Mesenchymal stem cell (in vitro differentiated cells and primary cell): ENCODE measurements around the gene UVSSA.

Experiments
- DNase-seq: peaks from one replicate; pipeline ENCODE4 v3.0.0-alpha.2; 2013
- H2AFZ ChIP-seq: one replicate; pipeline ENCODE4 v1.6.1; 2013; ENCODE audit warnings: low read depth, mild to moderate bottlenecking, control low read depth, inconsistent platforms, low read length, moderate library complexity
- H2AK5ac ChIP-seq: 2 replicates; pipeline ENCODE4 v1.6.1; 2013; ENCODE audit warnings: low read length, moderate library complexity, mild to moderate bottlenecking, inconsistent platforms; ENCODE audit not compliant: severe bottlenecking
- H2BK120ac ChIP-seq: one replicate; pipeline ENCODE4 v1.6.1; 2013; ENCODE audit warnings: low read depth, mild to moderate bottlenecking, inconsistent platforms, low read length, moderate library complexity
- H2BK12ac ChIP-seq, 2 experiments: one replicate each; pipeline ENCODE4 v1.6.1; 2013; ENCODE audit warnings: inconsistent platforms in 2 of 2, low read length in 2 of 2, mild to moderate bottlenecking in 2 of 2, moderate library complexity in 2 of 2, control low read depth in 1 of 2
- H2BK15ac ChIP-seq: one replicate; pipeline ENCODE4 v1.6.1; 2013; ENCODE audit warnings: mild to moderate bottlenecking, low read depth, inconsistent platforms; ENCODE audit not compliant: poor library complexity, severe bottlenecking
- H2BK5ac ChIP-seq: 2 replicates; pipeline ENCODE4 v1.6.1; 2013; ENCODE audit warnings: low read depth, mild to moderate bottlenecking, low read length, control low read depth, inconsistent platforms; ENCODE audit not compliant: poor library complexity, severe bottlenecking
- H3K14ac ChIP-seq, 2 experiments: one replicate each; pipeline ENCODE4 v1.6.1; 2013; ENCODE audit warnings: inconsistent platforms in 2 of 2, low read length in 2 of 2, control low read depth in 1 of 2, mild to moderate bottlenecking in 1 of 2, moderate library complexity in 1 of 2
- H3K18ac ChIP-seq, 2 experiments: one replicate each; pipeline ENCODE4 v1.6.1; 2013; ENCODE audit warnings: inconsistent platforms in 2 of 2, low read length in 2 of 2, control low read depth in 1 of 2, low read depth in 1 of 2, mild to moderate bottlenecking in 1 of 2
- H3K23ac ChIP-seq, 2 experiments: one replicate each; pipeline ENCODE4 v1.6.1; 2013; ENCODE audit warnings: inconsistent platforms in 2 of 2, low read length in 2 of 2, mild to moderate bottlenecking in 2 of 2, moderate library complexity in 2 of 2, control low read depth in 1 of 2
- H3K27ac ChIP-seq: 2 replicates; pipeline ENCODE4 v1.5.1; 2013; ENCODE audit warnings: mild to moderate bottlenecking, moderate library complexity, low read length, control low read depth, inconsistent platforms; ENCODE audit not compliant: poor library complexity, severe bottlenecking
- H3K27me3 ChIP-seq, 2 experiments: 2 replicates each; pipeline versions ENCODE4 v1.6.1 to v1.7.0; 2013; ENCODE audit warnings: low read length in 2 of 2, mild to moderate bottlenecking in 2 of 2, moderate library complexity in 2 of 2, control low read depth in 1 of 2, inconsistent platforms in 1 of 2; ENCODE audit not compliant: control insufficient read depth in 1 of 2, insufficient read depth in 1 of 2
- H3K36me3 ChIP-seq, 2 experiments: 2 replicates each; pipeline versions ENCODE4 v1.6.1 to v1.7.0; 2013; ENCODE audit warnings: low read length in 2 of 2, control low read depth in 1 of 2, inconsistent platforms in 1 of 2, low read depth in 1 of 2, mild to moderate bottlenecking in 1 of 2; ENCODE audit not compliant: insufficient read depth in 2 of 2, control insufficient read depth in 1 of 2
- H3K4ac ChIP-seq, 2 experiments: one replicate each; pipeline ENCODE4 v1.6.1; 2013; ENCODE audit warnings: inconsistent platforms in 2 of 2, low read length in 2 of 2, mild to moderate bottlenecking in 2 of 2, moderate library complexity in 2 of 2, control low read depth in 1 of 2, low read depth in 1 of 2
- H3K4me1 ChIP-seq: 2 replicates; pipeline ENCODE4 v1.6.1; 2013; ENCODE audit warnings: low read depth, low read length, control low read depth; ENCODE audit not compliant: control insufficient read depth, insufficient read depth
- H3K4me2 ChIP-seq: 2 replicates; pipeline ENCODE4 v1.6.1; 2013; ENCODE audit warnings: low read length, mild to moderate bottlenecking, inconsistent platforms; ENCODE audit not compliant: poor library complexity, severe bottlenecking
- H3K4me3 ChIP-seq, 2 experiments: 2 replicates each; pipeline versions ENCODE4 v1.5.1 to v1.7.0; 2013; ENCODE audit warnings: low read length in 2 of 2, mild to moderate bottlenecking in 2 of 2, control low read depth in 1 of 2, low read depth in 1 of 2; ENCODE audit not compliant: insufficient read depth in 1 of 2
- H3K79me1 ChIP-seq: replicated peaks from 2 replicates; pipeline ENCODE4 v1.6.1; 2013; ENCODE audit warnings: mild to moderate bottlenecking, control low read depth, low read length, inconsistent platforms; ENCODE audit not compliant: poor library complexity, severe bottlenecking
- H3K9ac ChIP-seq: 2 replicates; pipeline ENCODE4 v1.7.0; 2013; ENCODE audit warnings: mild to moderate bottlenecking, low read length, moderate library complexity
- H3K9me3 ChIP-seq: 2 replicates; pipeline ENCODE4 v1.7.0; 2013; ENCODE audit warnings: mild to moderate bottlenecking, low read length; ENCODE audit not compliant: control insufficient read depth
- H4K8ac ChIP-seq: one replicate; pipeline ENCODE4 v1.6.1; 2013; ENCODE audit warnings: inconsistent platforms, mild to moderate bottlenecking, low read length, moderate library complexity
- H4K91ac ChIP-seq: one replicate; pipeline ENCODE4 v1.6.1; 2013; ENCODE audit warnings: mild to moderate bottlenecking, low read length, inconsistent platforms
- WGBS: methylation state at CpG from one replicate; pipeline ENCODE4 v1.1.7; 2013; ENCODE audit warnings: mixed read lengths; 5-methylcytosine and 5-hydroxymethylcytosine counted together

Gene UVSSA

DNA sequence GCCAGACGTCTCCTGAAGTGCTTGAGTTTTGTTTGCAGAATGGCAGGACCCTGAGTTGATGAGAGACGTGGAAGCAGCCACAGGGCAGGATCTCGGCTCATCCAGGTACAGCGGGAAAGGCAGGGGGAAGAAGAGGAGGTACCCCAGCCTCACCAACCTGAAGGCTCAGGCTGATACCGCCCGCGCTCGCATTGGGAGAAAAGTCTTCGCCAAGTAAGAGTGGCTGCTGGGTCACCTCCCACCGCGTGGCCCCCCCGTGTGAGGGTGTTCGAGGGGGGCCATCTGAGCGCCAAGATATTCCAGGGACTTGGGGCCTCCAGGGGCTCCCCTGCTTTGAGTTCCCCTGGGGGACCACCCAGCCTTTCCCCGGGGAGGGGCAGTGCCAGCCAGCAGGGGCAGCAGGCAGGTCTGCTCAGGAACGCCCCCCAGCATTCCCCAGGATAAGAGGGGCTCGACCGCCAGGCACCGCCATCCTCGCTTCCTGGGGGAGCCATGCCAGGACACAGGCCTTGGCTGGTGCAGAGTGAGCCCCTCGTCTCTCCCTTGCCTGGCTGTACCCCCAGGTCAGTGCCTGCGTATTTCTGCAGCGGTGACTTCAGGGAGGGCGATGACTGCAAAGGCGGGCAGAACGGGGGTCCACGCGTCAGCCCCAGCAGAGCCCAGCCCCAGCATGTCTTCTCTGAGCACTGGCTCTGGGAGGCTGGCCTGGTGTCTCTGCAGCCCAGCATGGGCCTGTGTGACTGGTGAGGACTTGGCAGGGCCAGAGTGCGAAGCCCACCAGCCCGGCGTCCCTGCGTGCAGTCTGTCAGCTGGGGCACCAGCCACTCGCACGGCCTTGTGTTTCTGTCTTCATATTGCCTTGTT, 37.0 kb downstream of the UVSSA start:
- no peak overlapping the region for H3K4ac ChIP-seq
- H3K36me3 ChIP-seq = peaks cover 53 to 64% of the 10 kb centered on the region in 2 experiments
- DNase-seq = no peak
- H3K23ac ChIP-seq = no peak overlapping the region
- no peak overlapping the region for H3K4me3 ChIP-seq
- H3K18ac ChIP-seq = no peak overlapping the region
- H3K79me1 ChIP-seq = no peaks in the 10 kb centered on the region
- no peak overlapping the region for H2AK5ac ChIP-seq
- H2BK120ac ChIP-seq = no peak overlapping the region
- no peak overlapping the region for H2BK12ac ChIP-seq
- H3K9ac ChIP-seq = no peak overlapping the region
- H3K4me2 ChIP-seq = no peak overlapping the region
- no peak overlapping the region for H2BK15ac ChIP-seq
- H4K91ac ChIP-seq = no peak overlapping the region
- no peak overlapping the region for H3K27ac ChIP-seq
- H2BK5ac ChIP-seq = no peak overlapping the region
- 95% methylated on average over 34 of the region's 34 CpGs for WGBS
- no peak overlapping the region for H3K14ac ChIP-seq
- no peak overlapping the region for H4K8ac ChIP-seq
- H3K27me3 ChIP-seq = no peaks in the 10 kb centered on the region
- H2AFZ ChIP-seq = no peak overlapping the region
- peaks cover 16% of the 10 kb centered on the region for H3K9me3 ChIP-seq
- no peaks in the 10 kb centered on the region for H3K4me1 ChIP-seq

DNA sequence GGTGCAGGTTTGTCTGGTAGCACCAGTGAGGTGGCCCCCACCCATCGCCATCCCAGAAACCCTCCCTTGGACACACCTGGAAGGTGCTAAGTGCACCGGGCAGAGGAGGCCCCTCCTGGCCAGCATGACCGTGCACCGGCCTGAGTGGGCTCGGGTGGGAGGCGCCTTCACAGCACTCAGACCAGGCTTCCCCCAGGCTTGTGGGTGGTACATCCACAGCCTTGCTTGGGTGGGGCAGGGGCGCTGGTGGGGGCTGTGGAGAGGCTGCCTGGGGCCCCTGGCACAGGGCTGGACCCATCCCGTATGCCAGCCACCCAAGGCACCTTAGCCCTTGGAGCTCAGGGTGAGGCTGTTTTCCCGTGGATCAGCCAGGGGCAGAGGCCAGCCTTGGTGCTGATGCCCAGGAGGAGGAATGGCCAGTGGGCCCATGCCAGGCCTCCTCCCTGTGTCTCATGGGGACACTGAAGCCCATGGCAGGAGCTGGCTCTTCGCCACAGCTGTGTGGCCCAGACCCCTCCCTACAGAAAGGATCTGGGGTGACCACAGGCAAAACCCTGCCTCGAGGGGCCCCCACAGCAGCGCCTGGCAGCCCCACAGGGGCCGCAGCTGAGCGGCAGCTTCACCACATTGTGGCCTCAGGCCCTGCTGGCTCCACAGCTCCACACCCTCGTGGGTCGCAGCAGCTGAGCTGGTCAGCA, 37.8 kb downstream of the UVSSA start:
- H3K14ac ChIP-seq = no peak overlapping the region
- DNase-seq = no peak
- no peak overlapping the region for H3K18ac ChIP-seq
- 97% methylated on average over 15 of the region's 16 CpGs for WGBS
- H2BK5ac ChIP-seq = no peak overlapping the region
- peaks cover 23% of the 10 kb centered on the region for H3K9me3 ChIP-seq
- no peaks in the 10 kb centered on the region for H3K79me1 ChIP-seq
- H4K8ac ChIP-seq = no peak overlapping the region
- H3K4me3 ChIP-seq = no peak overlapping the region
- H3K36me3 ChIP-seq = peaks cover 60 to 64% of the 10 kb centered on the region in 2 experiments
- H2BK15ac ChIP-seq = no peak overlapping the region
- H4K91ac ChIP-seq = no peak overlapping the region
- H3K9ac ChIP-seq = no peak overlapping the region
- H2AK5ac ChIP-seq = no peak overlapping the region
- no peak overlapping the region for H3K4me2 ChIP-seq
- no peak overlapping the region for H3K23ac ChIP-seq
- no peak overlapping the region for H2BK120ac ChIP-seq
- no peaks in the 10 kb centered on the region for H3K4me1 ChIP-seq
- H2AFZ ChIP-seq = no peak overlapping the region
- no peak overlapping the region for H3K4ac ChIP-seq
- no peak overlapping the region for H2BK12ac ChIP-seq
- no peaks in the 10 kb centered on the region for H3K27me3 ChIP-seq
- no peak overlapping the region for H3K27ac ChIP-seq

DNA sequence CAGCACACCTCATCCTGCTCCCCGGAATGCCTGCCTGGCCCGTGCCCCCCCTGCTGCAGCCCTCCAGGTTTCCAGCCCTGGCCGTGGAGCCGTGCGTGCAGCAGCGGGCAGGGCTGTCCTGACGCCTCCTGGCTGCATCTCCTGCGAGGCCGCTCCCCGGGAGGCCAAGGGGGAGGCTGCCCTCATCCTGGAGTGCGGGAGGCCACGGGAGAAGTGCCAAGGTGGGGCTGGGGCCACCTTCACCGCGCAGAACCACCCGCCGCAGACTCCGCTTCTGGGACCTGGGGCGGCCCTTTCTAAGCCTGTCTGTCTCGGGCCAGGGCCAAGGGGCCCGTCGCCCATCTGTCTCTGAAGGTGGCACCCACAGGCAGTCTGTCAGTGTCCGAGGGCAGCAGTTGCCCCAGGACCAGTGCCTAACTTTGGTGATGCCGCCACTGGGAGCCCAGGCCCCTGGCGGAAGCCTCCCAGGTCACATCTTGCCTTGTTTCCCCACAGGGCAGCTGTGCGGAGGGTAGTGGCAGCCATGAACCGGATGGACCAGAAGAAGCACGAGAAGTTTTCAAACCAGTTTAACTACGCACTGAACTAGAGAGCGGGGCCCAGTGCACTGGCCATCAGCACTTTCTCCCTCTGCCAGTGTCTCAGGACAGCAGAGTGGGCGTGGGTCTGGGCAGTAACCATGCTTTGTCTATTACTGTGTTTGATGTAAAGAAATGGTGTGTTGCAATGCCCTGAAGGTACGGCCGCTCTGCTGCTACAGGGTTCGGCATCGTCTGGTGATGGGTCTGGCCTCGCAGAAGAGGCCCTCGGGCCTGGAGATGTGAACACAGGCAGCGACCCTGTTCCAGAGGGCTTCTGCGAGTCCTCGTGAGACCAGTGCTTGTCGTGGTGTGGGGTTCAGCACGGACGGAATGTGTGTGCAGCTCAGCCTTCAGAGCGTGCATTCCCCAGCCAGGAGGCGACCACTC, 38.6 kb downstream of the UVSSA start:
- Histone ChIP-seq H3K18ac (no peak overlapping the region), H3K79me1 (peaks cover 1% of the 10 kb centered on the region), H3K4me1 (no peaks in the 10 kb centered on the region), H4K8ac (no peak overlapping the region), H3K9me3 (peaks cover 28% of the 10 kb centered on the region), H2BK12ac (no peak overlapping the region), H2BK5ac (no peak overlapping the region), H3K27me3 (no peaks in the 10 kb centered on the region), H4K91ac (no peak overlapping the region), H3K27ac (no peak overlapping the region), H3K14ac (no peak overlapping the region), H3K9ac (no peak overlapping the region), H3K4ac (no peak overlapping the region), H3K23ac (no peak overlapping the region), H3K36me3 (peaks cover 58 to 66% of the 10 kb centered on the region in 2 experiments), H2BK15ac (no peak overlapping the region), H2AK5ac (no peak overlapping the region), H2AFZ (no peak overlapping the region), H3K4me2 (no peak overlapping the region), H2BK120ac (no peak overlapping the region), H3K4me3 (no peak overlapping the region)
- WGBS = 97% methylated on average over 44 of the region's 44 CpGs
- DNase-seq = no peak
